PC-3 (cell line): ENCODE results near the gene DYNLT3.

ENCODE experiments used
- CTCF ChIP-seq: fragments of 300-600 bp; sonication (generic); conservative IDR thresholded peaks from 2 replicates; pipeline ENCODE4 v1.5.1; 2017; ENCODE audit warnings: antibody characterized with exemption, low read depth, mild to moderate bottlenecking, low read length
- EZH2 ChIP-seq: fragments of 300-600 bp; sonication (generic); IDR thresholded peaks from one replicate; pipeline ENCODE4 v1.6.1; 2017; ENCODE audit warnings: antibody characterized with exemption, mild to moderate bottlenecking, low read length; ENCODE audit not compliant: unreplicated experiment

GRCh38 chrX:37863728-37864127, 16.4 kb upstream of the DYNLT3 start:
- no peak for TF ChIP-seq CTCF
- no peak for TF ChIP-seq EZH2
